CD4-positive, alpha-beta memory T cell (primary cell): Measurements from ENCODE around the gene CAPN15. TPM values are rescaled to one million over a fixed set of nuclear protein-coding genes. Genes with fewer than 3 reads are reported as not detected.

Source experiments
- CTCF ChIA-PET: fragments of 350-600 bp; sonication (Branson Sonifier 250); formaldehyde crosslinking; loops from one replicate; lab custom pipeline; 2021; ENCODE audit warnings: inconsistent platforms; ENCODE audit not compliant: partially characterized antibody; lab: Charles Lee
- POLR2A ChIA-PET: fragments of 350-600 bp; sonication (Branson Sonifier 250); formaldehyde crosslinking; loops from one replicate; lab custom pipeline; 2021; ENCODE audit not compliant: partially characterized antibody; lab: Charles Lee
- DNase-seq, 5 donors: peaks; one replicate each; pipeline versions ENCODE4 v3.0.0 to v3.0.0-alpha.2; 2020 to 2022; ENCODE audit warnings: mixed read lengths in 1 of 5
- H3K27ac ChIP-seq: one replicate; pipeline ENCODE4 v1.7.0; 2013; ENCODE audit warnings: low read depth, low read length
- H3K27me3 ChIP-seq: 2 replicates; pipeline ENCODE4 v1.7.0; 2013; ENCODE audit warnings: mild to moderate bottlenecking, low read length, moderate library complexity; ENCODE audit not compliant: insufficient read depth
- H3K36me3 ChIP-seq: 2 replicates; pipeline ENCODE4 v1.7.0; 2013; ENCODE audit warnings: mild to moderate bottlenecking, low read length, moderate library complexity; ENCODE audit not compliant: insufficient read depth
- H3K4me1 ChIP-seq: 2 replicates; pipeline ENCODE4 v1.7.0; 2013; ENCODE audit warnings: mild to moderate bottlenecking, low read length, moderate library complexity; ENCODE audit not compliant: insufficient read depth
- H3K4me3 ChIP-seq, 2 donors: one replicate each; pipeline ENCODE4 v1.7.0; 2013; ENCODE audit warnings: low read length in 2 of 2, mild to moderate bottlenecking in 1 of 2
- H3K9me3 ChIP-seq, 2 donors: one replicate each; pipeline ENCODE4 v1.7.0; 2013; ENCODE audit warnings: low read length in 2 of 2, control low read depth in 1 of 2; ENCODE audit not compliant: control insufficient read depth in 1 of 2
- H3K27ac Mint-ChIP-seq, 7 donors: one replicate each; pipeline ENCODE4 v1.8.0; 2020 to 2021; ENCODE audit warnings: mixed read lengths in 7 of 7, mild to moderate bottlenecking in 6 of 7, inconsistent platforms in 3 of 7, moderate library complexity in 3 of 7
- H3K27me3 Mint-ChIP-seq, 2 donors: one replicate each; pipeline ENCODE4 v1.8.0; 2020 to 2021; ENCODE audit warnings: mixed read lengths in 2 of 2
- H3K36me3 Mint-ChIP-seq, 2 donors: one replicate each; pipeline ENCODE4 v1.8.0; 2020 to 2021; ENCODE audit warnings: mixed read lengths in 2 of 2, inconsistent platforms in 1 of 2, mild to moderate bottlenecking in 1 of 2
- H3K4me1 Mint-ChIP-seq, 4 donors: one replicate each; pipeline ENCODE4 v1.8.0; 2020 to 2021; ENCODE audit warnings: mixed read lengths in 4 of 4, mild to moderate bottlenecking in 1 of 4
- H3K4me3 Mint-ChIP-seq, 8 donors: one replicate each; pipeline ENCODE4 v1.8.0; 2020 to 2021; ENCODE audit warnings: mixed read lengths in 8 of 8, mild to moderate bottlenecking in 7 of 8, moderate library complexity in 6 of 8, inconsistent platforms in 3 of 8
- H3K9me3 Mint-ChIP-seq, 8 donors: one replicate each; pipeline ENCODE4 v1.8.0; 2020 to 2021; ENCODE audit warnings: mixed read lengths in 8 of 8, mild to moderate bottlenecking in 5 of 8, inconsistent platforms in 3 of 8, moderate library complexity in 1 of 8
- intact Hi-C: fragments of 100-400 bp; cut with micrococcal nuclease; formaldehyde crosslinking; loops from one replicate; pipeline ENCODE4 v1.15.1; 2023
- polyA plus RNA-seq, 2 donors: library from polyadenylated mRNA; unstranded; fragments of 300-500 nt; fragmentation: Illumina TruSeq; gene quantifications; one replicate each; pipeline ENCODE4 v1.2.3, GENCODE V29; 2021
- total RNA-seq, 2 experiments: library from RNA; stranded (reverse); gene quantifications; one replicate each; pipeline ENCODE4 v1.2.3, GENCODE V29; 2021

The CAPN15 gene
- total and polyA plus RNA-seq, 4 experiments from 2014 or later: 5.3 to 77.4 (median 44.0) TPM

- CTCF ChIA-PET: no interaction called here
- H3K4me1 Mint-ChIP-seq: peaks cover 16 to 44% (median 29%) of the 10 kb centered on the region in 4 donors
These were observed 849 bp downstream of the CAPN15 start for GRCh38 chr16:528111-529011.

DNA sequence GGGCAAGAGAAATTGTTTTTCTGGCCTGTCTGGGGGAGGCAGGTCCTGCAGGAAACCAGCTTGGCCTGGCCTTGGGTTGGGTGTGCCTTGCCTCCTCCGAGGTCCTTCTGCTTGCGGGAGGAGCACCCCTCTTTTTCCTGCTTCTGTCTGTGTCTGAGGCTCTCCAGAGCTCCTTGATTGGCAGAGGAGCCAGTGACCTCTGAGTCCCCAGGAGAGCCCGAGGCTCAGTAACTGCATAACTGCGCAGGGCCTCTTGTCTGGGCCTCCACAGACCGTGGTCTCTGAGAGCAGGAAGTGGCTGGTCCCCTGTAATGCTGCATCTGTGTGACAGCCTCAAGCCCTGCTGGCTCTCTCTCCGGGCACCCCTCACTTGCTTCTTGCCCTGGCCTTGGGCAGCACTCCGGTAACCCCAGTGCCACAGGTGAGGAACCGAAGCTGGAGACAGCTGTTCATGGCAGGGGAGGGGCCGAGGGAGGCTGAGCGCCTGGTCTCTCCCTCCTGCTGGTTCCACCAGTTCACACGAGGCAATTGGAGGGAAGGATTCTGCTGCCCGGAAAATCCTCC is 1.6 kb downstream of the CAPN15 start:
- Histone ChIP-seq H3K27ac (peak overlapping the region; percentile 73), H3K4me1 (peaks cover 43% of the 10 kb centered on the region), H3K36me3 (peaks cover 5% of the 10 kb centered on the region), H3K4me3 (peak overlapping the region; percentile 50 to 57), H3K9me3 (no peaks in the 10 kb centered on the region), H3K27me3 (no peaks in the 10 kb centered on the region)
- POLR2A ChIA-PET: interaction anchor here (0.5 to 2.1 kb wide), 5 partner anchors 18 to 1483 kb away, joined by 3 to 8 read pairs (median 5); partner anchors contain the start of genes METTL26, NHLRC4 and RAB11FIP3
- intact Hi-C loops: no loop called here
- CTCF ChIA-PET: no interaction called here
- peak in 3 of 5 donors; percentile 15 to 29 (median 23) for DNase-seq
- Mint-ChIP-seq H3K9me3 (no peaks in the 10 kb centered on the region), H3K4me3 (peak overlapping the region; percentile 90 to 95 (median 92)), H3K27me3 (no peaks in the 10 kb centered on the region), H3K27ac (peak overlapping the region; percentile 81 to 95 (median 92)), H3K4me1 (peaks cover 16 to 44% (median 29%) of the 10 kb centered on the region in 4 donors), H3K36me3 (peaks cover 0 to 8% of the 10 kb centered on the region in 2 donors)

More at GRCh38 chr16:528111-529011, 849 bp downstream of the CAPN15 start:
- peak overlapping the region; percentile 50 to 57 for H3K4me3 ChIP-seq
- H3K9me3 Mint-ChIP-seq: no peaks in the 10 kb centered on the region
- H3K4me1 ChIP-seq: peaks cover 43% of the 10 kb centered on the region
- POLR2A ChIA-PET: interaction anchor here (0.5 to 2.1 kb wide), 9 partner anchors 19 to 1483 kb away, joined by 3 to 16 read pairs (median 5); partner anchors contain the start of genes METTL26, NHLRC4 and RAB11FIP3
- DNase-seq: peak in 4 of 5 donors; percentile 20 to 53 (median 30)
- H3K27ac ChIP-seq: peak overlapping the region; percentile 73
- H3K36me3 Mint-ChIP-seq: peaks cover 0 to 8% of the 10 kb centered on the region in 2 donors
- intact Hi-C loops: no loop called here
- H3K27me3 Mint-ChIP-seq: no peaks in the 10 kb centered on the region
- H3K27ac Mint-ChIP-seq: peak overlapping the region; percentile 81 to 95 (median 92)
- H3K36me3 ChIP-seq: peaks cover 5% of the 10 kb centered on the region
- peak overlapping the region; percentile 90 to 95 (median 92) for H3K4me3 Mint-ChIP-seq
- H3K27me3 ChIP-seq: no peaks in the 10 kb centered on the region
- H3K9me3 ChIP-seq: no peaks in the 10 kb centered on the region

DNA sequence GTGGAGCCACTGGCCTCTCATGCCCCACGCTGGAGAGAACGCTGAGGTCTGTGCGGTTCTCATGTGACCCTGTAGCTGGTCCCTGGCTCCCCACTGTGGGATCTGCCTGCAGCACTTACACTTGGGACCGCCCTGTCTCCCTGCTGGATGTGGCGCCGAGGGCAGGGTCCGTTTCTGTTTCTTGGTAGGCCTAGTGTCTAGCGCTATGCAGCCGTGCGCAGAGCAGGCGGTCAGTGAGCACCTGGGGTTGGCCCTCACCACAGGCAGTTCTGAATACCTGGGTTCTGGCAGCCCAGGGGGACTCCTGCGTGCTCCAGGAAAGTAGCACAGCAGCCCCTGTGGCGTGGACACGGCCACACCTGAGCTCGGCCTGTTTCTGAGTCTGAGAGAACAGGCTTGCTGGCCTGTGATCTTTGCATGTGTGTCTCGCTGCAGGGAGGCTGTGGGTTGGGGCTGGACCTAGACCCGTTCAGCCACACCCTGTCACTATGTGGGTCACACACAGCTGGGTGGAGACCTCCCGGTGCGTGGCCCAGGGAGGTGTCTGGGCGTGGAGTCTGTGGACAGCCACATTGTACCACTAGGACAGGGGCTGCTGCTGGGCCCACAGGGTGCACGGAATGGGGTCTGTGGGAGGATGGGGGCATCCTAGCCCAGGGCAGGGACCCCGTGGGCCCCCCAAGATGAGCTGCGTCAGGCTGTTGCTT is 2.8 kb downstream of the CAPN15 start:
- intact Hi-C loops: no loop called here
- H3K36me3 ChIP-seq: peaks cover 5% of the 10 kb centered on the region
- ChIA-PET CTCF (no interaction called here), POLR2A (no interaction called here)
- Mint-ChIP-seq H3K36me3 (peaks cover 0 to 8% of the 10 kb centered on the region in 2 donors), H3K27ac (peak overlapping the region in 4 of 7 donors; percentile 47 to 92 (median 74)), H3K4me1 (peaks cover 16 to 39% (median 27%) of the 10 kb centered on the region in 4 donors), H3K4me3 (peak overlapping the region; percentile 55 to 95 (median 76)), H3K9me3 (no peaks in the 10 kb centered on the region), H3K27me3 (no peaks in the 10 kb centered on the region)
- H3K4me1 ChIP-seq: peaks cover 39% of the 10 kb centered on the region
- no peaks in the 10 kb centered on the region for H3K9me3 ChIP-seq
- H3K27me3 ChIP-seq: no peaks in the 10 kb centered on the region
- no peak overlapping the region for H3K27ac ChIP-seq
- DNase-seq: no peak
- H3K4me3 ChIP-seq: peak overlapping the region in 1 of 2 donors; percentile 57

GRCh38 chr16:531494-532125 is 4.1 kb downstream of the CAPN15 start:
- H3K9me3 Mint-ChIP-seq: no peaks in the 10 kb centered on the region
- CTCF ChIA-PET: interaction anchor here (1.2 kb wide), 1 partner anchor 13 kb away, joined by 3 read pairs; no protein-coding TSS in a partner anchor

DNA sequence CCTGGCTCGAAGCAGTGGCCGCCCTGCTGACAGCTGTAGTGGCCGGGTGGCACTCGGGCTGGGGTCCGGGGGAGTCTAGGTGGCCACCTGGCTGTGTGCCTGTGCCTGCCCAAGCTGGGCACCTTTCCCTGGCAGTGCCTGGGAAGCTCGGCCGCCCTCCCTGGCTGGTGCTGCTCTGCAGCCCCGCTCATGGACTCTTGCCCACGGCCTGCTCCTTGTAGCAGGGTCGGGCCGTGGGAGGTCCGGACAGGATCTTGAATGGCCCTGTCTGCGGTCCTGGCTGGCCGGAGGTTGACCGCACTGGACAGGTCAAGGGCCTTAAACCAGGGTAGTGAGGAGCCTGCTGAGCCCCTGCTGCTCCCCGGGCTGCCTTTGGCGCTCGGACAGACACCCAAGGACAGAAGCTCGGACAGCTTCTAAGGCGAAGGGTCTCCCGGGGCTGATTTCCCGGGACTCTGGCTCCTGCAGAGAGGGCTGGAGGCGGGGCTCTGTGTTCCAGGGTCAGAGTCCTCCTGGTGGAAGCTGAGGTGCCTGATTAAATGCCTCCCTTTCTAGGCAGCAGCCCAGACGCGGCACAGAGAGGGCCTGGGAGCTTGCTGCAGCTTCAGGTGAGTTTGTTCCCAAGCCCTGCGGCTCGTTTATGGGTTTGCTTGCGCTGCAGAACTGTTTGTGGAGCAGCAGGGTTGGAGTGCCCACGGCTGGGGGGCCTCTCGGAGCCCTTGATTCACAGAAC is 6.0 kb downstream of the CAPN15 start:
- H3K27me3 Mint-ChIP-seq: no peaks in the 10 kb centered on the region
- H3K36me3 Mint-ChIP-seq: peaks cover 0 to 3% of the 10 kb centered on the region in 2 donors
- Histone ChIP-seq H3K27me3 (no peaks in the 10 kb centered on the region), H3K36me3 (peaks cover 5% of the 10 kb centered on the region), H3K4me3 (no peak overlapping the region), H3K4me1 (peaks cover 23% of the 10 kb centered on the region), H3K9me3 (no peaks in the 10 kb centered on the region), H3K27ac (no peak overlapping the region)
- intact Hi-C loops: no loop called here
- no peaks in the 10 kb centered on the region for H3K9me3 Mint-ChIP-seq
- no peak overlapping the region for H3K4me3 Mint-ChIP-seq
- no peak overlapping the region for H3K27ac Mint-ChIP-seq
- peaks cover 8 to 21% (median 14%) of the 10 kb centered on the region in 4 donors for H3K4me1 Mint-ChIP-seq
- CTCF ChIA-PET: no interaction called here
- POLR2A ChIA-PET: no interaction called here
- DNase-seq: no peak

More at GRCh38 chr16:531494-532125, 4.1 kb downstream of the CAPN15 start:
- H3K4me1 Mint-ChIP-seq: peaks cover 9 to 25% (median 17%) of the 10 kb centered on the region in 4 donors
- Histone ChIP-seq H3K9me3 (no peaks in the 10 kb centered on the region), H3K4me1 (peaks cover 25% of the 10 kb centered on the region), H3K36me3 (peaks cover 5% of the 10 kb centered on the region), H3K27ac (no peak overlapping the region), H3K4me3 (no peak overlapping the region), H3K27me3 (no peaks in the 10 kb centered on the region)
- H3K36me3 Mint-ChIP-seq: peaks cover 0 to 5% of the 10 kb centered on the region in 2 donors
- peak overlapping the region in 1 of 8 donors; percentile 21 for H3K4me3 Mint-ChIP-seq
- intact Hi-C loops: no loop called here
- H3K27ac Mint-ChIP-seq: no peak overlapping the region
- no peak for DNase-seq
- H3K27me3 Mint-ChIP-seq: no peaks in the 10 kb centered on the region
- POLR2A ChIA-PET: no interaction called here

DNA sequence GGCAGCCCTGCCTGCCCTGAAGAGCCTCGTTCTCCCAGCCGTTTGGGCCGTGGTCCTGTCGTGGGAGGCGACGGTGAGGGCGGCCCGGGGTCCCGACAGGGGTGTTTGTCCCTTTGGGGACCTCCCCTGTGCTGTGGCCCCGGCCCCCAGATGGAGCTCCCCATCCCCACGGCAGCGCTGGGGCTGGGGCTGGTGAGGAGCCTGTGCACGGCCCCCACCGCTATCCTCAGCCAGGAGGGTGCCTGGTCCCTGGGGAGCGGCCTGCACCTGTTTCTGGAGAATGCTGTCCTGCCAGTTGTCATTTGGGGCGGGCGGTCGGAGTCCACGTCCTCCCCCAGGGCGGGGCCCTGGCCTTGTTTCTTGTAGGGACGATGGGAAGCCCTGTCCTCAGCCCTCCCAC is 6.6 kb downstream of the CAPN15 start:
- Histone ChIP-seq H3K4me3 (no peak overlapping the region), H3K4me1 (peaks cover 19% of the 10 kb centered on the region), H3K27ac (no peak overlapping the region), H3K27me3 (no peaks in the 10 kb centered on the region), H3K9me3 (no peaks in the 10 kb centered on the region), H3K36me3 (peaks cover 5% of the 10 kb centered on the region)
- peaks cover 0 to 4% of the 10 kb centered on the region in 2 donors for H3K36me3 Mint-ChIP-seq
- H3K4me3 Mint-ChIP-seq: no peak overlapping the region
- DNase-seq: no peak
- peaks cover 7 to 16% (median 12%) of the 10 kb centered on the region in 4 donors for H3K4me1 Mint-ChIP-seq
- POLR2A ChIA-PET: no interaction called here
- no peak overlapping the region for H3K27ac Mint-ChIP-seq
- intact Hi-C loops: no loop called here
- CTCF ChIA-PET: no interaction called here
- H3K9me3 Mint-ChIP-seq: no peaks in the 10 kb centered on the region
- no peaks in the 10 kb centered on the region for H3K27me3 Mint-ChIP-seq
